DND-41 (cell line): ENCODE measurements around the gene FXYD5.

Source experiments
- CTCF ChIP-seq: IDR thresholded peaks from 2 replicates; pipeline ENCODE4 v1.5.1; 2012; ENCODE audit warnings: borderline replicate concordance, low read length, moderate library complexity, mild to moderate bottlenecking; ENCODE audit not compliant: poor library complexity, severe bottlenecking; ENCODE audit errors: extremely low read depth
- EZH2 ChIP-seq: IDR thresholded peaks from 3 replicates; pipeline ENCODE4 v1.6.1; 2012; ENCODE audit warnings: borderline replicate concordance, low read depth, mild to moderate bottlenecking, moderate library complexity, low read length, inconsistent platforms; ENCODE audit not compliant: severe bottlenecking

DNA sequence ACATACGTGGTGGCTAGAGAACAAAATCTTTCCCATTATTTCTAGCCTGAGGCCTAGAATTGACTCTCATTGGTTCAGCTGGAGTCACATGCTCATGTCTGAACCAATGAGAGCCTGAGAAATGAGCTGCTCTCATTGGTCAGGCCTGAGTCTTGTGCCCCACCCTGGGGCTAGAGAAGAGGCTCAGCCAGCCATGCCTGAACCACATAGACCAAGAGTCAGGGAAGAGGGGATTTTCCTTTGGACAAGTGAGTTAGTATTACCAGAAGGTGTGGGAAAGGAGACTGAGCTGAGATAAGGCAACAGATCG is 6.9 kb downstream of the FXYD5 start:
- TF ChIP-seq CTCF (no peak), EZH2 (no peak)
